Epithelial cell of proximal tubule (primary cell): ENCODE measurements around the gene SOX8. TPM values are rescaled to one million over a fixed set of nuclear protein-coding genes. Genes with fewer than 3 reads are reported as not detected.

ENCODE experiments used
- DNase-seq: peaks from one replicate; pipeline ENCODE4 v3.0.0-alpha.2; 2011; ENCODE audit warnings: low read depth
- H3K4me3 ChIP-seq: 2 replicates; pipeline ENCODE4 v1.5.1; 2011; ENCODE audit warnings: low read depth, mild to moderate bottlenecking, low read length
- total RNA-seq: library from RNA; depleted of rRNA; stranded (reverse); fragments of >200 nt; gene quantifications from 2 replicates; pipeline ENCODE4 v1.2.3, GENCODE V29; 2015
- TF ChIP-seq, protein P1 (sequence below): conservative IDR thresholded peaks from 2 replicates; pipeline ENCODE4 v1.5.1; 2012; ENCODE audit warnings: low read depth, mild to moderate bottlenecking, low read length

SOX8 gene
- total RNA-seq, 1 donor from 2014 or later, result not detected

DNA sequence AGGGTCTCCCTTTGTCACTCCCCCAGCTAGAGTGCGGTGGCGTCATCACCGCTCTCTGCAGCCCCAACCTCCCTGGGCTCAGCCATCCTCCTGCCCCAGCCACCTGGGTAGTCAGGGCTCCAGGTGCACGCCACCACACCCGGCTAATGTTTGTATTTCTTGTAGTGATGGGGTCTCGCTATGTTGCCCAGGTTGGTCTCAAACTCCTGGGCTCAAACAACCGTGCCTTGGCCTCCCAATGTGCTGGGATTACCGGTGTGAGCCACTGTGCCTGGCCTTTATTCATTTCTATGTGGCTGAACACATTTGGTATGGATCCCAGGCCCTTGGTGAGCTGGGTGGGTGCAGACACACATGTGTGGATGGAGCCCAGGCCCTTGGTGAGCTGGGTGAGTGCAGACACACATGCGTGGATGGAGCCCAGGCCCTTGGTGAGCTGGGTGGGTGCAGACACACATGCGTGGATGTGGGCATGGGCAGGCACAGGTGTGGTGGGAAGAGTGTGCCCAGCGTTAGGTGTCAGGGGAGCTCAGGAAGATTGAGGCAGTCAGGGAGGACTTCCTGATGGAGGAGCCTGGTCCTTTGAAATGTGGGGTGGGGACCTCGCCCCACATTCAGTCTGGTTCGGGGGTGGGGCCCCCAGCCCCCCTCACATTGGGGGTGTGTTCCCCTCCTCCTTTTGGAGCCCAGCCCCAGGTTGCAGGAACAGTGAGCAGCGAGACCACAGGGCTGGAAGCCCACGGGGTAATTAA is 37.1 kb downstream of the SOX8 start:
- DNase-seq, result no peak
- TF ChIP-seq, protein P1, sequence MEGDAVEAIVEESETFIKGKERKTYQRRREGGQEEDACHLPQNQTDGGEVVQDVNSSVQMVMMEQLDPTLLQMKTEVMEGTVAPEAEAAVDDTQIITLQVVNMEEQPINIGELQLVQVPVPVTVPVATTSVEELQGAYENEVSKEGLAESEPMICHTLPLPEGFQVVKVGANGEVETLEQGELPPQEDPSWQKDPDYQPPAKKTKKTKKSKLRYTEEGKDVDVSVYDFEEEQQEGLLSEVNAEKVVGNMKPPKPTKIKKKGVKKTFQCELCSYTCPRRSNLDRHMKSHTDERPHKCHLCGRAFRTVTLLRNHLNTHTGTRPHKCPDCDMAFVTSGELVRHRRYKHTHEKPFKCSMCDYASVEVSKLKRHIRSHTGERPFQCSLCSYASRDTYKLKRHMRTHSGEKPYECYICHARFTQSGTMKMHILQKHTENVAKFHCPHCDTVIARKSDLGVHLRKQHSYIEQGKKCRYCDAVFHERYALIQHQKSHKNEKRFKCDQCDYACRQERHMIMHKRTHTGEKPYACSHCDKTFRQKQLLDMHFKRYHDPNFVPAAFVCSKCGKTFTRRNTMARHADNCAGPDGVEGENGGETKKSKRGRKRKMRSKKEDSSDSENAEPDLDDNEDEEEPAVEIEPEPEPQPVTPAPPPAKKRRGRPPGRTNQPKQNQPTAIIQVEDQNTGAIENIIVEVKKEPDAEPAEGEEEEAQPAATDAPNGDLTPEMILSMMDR, result no peak
- H3K4me3 ChIP-seq, result no peak overlapping the region

DNA sequence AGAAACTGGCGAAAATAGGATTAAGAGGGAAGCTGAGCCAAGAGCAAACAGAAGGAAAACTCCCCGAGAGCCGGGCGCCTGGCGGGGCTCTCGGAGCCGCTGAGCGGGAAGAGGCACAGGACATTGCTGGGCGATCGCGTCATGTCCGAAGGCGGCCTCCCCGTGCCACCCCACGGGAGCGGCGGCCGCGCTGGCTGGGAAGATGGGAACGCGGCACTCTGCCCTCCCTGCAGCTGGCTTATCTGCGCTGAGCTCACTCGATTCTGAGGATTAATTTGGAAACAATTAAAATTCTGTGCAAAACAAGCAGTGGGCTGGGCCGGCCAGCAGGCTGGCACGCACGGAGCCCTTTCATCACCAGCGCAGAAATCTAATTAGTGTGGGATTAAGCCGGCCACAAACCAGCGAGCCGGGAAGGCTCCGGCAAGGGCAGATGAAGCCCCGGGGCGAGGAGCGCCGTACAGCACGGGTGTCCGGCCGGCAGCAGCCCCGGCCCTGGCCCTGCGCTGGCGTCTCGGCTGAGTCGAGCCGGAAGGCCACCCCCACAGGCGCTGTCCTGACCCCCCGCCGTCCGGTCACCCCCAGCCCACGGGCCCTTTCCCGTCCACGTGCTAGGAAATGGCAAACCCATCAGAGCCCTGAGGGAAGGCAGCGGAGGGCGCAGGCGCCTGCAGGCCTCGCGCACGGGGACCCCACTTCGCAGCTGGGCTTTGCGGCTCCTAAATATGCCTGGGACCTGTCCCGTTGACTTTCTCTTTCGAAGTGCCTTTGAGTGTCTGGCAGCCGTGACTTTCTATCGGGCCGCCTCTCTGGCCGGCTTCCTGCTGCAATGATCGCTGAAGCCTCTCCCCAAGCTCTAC is 37.9 kb downstream of the SOX8 start:
- TF ChIP-seq, protein P1, result no peak
- DNase-seq, result no peak
- peak overlapping the region; percentile 31 for H3K4me3 ChIP-seq

DNA sequence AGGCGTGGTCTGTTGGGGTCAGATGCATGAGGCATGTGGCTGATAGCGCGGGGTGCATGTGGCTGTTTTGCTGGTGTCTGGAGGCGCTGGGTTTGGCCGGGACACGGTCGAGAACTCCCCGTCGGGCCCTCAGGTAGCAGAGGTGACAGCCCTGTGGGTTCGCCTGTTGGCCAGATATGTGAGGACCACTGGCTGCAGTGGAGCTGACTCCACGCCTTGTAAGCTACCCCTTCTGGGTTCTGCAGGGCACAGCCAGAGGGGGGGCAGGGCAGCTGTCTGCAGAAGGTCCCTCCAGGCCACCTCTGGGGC is 38.5 kb downstream of the SOX8 start:
- no peak overlapping the region for H3K4me3 ChIP-seq
- TF ChIP-seq, protein P1, result no peak
- DNase-seq, result no peak

DNA sequence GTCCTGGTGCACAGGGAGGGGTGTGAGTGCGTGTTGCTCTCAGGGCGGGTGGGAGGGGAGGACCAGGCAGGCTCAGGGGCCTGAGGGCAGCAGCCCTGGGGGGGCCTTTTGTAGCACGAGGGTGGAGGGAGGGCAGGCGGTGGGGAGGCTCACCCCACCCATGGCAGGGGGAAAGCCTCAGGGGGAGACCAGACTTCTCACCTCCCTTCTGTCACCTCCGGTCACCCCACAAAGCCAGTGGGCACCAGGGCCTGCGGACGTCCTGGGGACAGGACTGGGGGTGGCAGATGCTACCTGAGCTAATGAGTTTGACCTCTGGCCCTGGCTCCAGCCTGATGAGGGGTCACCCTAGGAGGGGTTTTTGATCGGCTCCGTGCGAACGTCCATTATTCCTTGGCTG is 39.0 kb downstream of the SOX8 start:
- TF ChIP-seq, protein P1, result no peak
- H3K4me3 ChIP-seq, result no peak overlapping the region
- DNase-seq, result no peak

DNA sequence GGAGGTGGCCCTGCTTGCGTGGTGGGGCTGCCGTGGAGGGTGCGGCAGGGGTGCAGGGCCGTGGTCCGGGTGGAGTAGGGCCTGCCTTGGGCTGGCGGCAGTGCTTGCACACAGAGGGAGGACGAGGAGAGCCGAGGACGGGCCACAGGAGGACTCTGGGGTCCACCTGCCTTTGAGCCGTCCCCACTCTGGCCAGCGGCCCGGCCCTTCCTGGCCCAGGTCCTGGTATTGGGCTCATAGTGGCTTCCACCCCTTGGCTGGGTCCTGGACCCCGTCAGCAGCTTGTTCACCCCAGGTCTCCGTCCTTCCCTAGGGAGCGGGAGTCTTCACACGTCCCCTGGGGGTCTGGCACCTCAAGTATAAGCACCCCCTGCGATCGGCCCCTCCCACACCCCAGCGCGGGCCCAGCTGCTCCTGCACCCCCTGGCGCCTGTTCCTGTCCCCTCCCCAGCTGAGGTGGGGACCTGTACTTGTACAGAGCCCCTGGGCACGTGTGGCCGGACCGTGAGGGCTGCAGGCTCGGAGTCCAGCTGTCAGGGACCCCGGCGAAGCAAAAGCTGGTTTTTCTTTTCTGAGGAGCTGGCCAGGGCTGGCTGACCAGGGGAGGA is 40.1 kb downstream of the SOX8 start:
- TF ChIP-seq, protein P1, result no peak
- DNase-seq, result no peak
- H3K4me3 ChIP-seq, result no peak overlapping the region

DNA sequence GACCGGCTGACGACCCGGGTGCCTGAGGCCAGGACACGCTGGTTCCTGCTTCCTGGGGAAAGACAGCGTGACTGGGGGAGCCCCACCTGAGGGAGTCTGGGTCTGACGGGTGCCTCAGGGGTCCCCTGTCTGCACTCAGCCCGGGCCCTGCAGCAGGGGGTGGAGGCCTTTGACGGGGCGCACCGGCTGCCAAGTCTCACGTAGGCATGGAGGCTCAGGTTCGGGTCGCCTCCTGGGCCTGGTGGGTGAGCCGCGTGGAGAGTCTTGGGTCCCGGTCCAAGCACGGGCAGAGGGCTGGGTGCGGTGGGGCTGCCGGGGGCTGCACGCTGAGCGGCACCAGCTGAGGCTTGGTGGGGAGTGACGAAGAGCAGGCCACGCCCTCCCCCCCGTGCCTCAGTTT is 40.9 kb downstream of the SOX8 start:
- H3K4me3 ChIP-seq, result no peak overlapping the region
- no peak for DNase-seq
- TF ChIP-seq, protein P1, result no peak
